VCaP (cell line): ENCODE data around the gene NENF.

Experiments
- H3K27ac ChIP-seq: fragments of 450-650 bp; 2 replicates; pipeline ENCODE4 v1.5.1; 2017
- CTCF ChIP-seq: fragments of 450-650 bp; conservative IDR thresholded peaks from 2 replicates; pipeline ENCODE4 v1.5.1; 2017; ENCODE audit warnings: mild to moderate bottlenecking, moderate library complexity

NENF gene

GRCh38 chr1:212455401-212455800 is 22.7 kb downstream of the NENF start:
- H3K27ac ChIP-seq: no peak overlapping the region
- no peak for TF ChIP-seq CTCF

- TF ChIP-seq CTCF: peak; percentile 97
- H3K27ac ChIP-seq: no peak overlapping the region
Observed at GRCh38 chr1:212455803-212456528, 23.2 kb downstream of the NENF start.

- H3K27ac ChIP-seq: no peak overlapping the region
- peak; percentile 66 for TF ChIP-seq CTCF
Observed at GRCh38 chr1:212457740-212458338, 25.1 kb downstream of the NENF start.

GRCh38 chr1:212458817-212459216 is 26.1 kb downstream of the NENF start:
- H3K27ac ChIP-seq: no peak overlapping the region
- no peak for TF ChIP-seq CTCF

GRCh38 chr1:212459656-212460055 is 26.9 kb downstream of the NENF start:
- no peak for TF ChIP-seq CTCF
- no peak overlapping the region for H3K27ac ChIP-seq

GRCh38 chr1:212460376-212460775 is 27.7 kb downstream of the NENF start:
- no peak for TF ChIP-seq CTCF

GRCh38 chr1:212461916-212462660 is 29.4 kb downstream of the NENF start:
- TF ChIP-seq CTCF: no peak
- no peak overlapping the region for H3K27ac ChIP-seq

More at GRCh38 chr1:212460376-212460775, 27.7 kb downstream of the NENF start:
- H3K27ac ChIP-seq: no peak overlapping the region
